Hepatocyte (in vitro differentiated cells): ENCODE results near the gene GRM4. TPM values are rescaled to one million over a fixed set of nuclear protein-coding genes. Genes with fewer than 3 reads are reported as not detected.

Experiments
- DNase-seq: peaks from one replicate; pipeline ENCODE4 v3.0.0-alpha.2; 2016; ENCODE audit warnings: low spot score
- H2AFZ ChIP-seq: fragments of 200-600 bp; sonication (generic); 2 replicates; pipeline ENCODE4 v1.6.0; 2016; ENCODE audit warnings: antibody characterized with exemption, mild to moderate bottlenecking
- H3K27ac ChIP-seq: fragments of 200-600 bp; sonication (generic); 2 replicates; pipeline ENCODE4 v1.5.1; 2016; ENCODE audit warnings: mild to moderate bottlenecking
- H3K27me3 ChIP-seq: fragments of 200-600 bp; sonication (generic); 2 replicates; pipeline ENCODE4 v1.6.1; 2016
- H3K36me3 ChIP-seq: fragments of 200-600 bp; sonication (generic); replicated peaks from 2 replicates; pipeline ENCODE4 v1.5.1; 2016; ENCODE audit warnings: low read depth; ENCODE audit not compliant: insufficient read depth
- H3K4me1 ChIP-seq: fragments of 200-600 bp; sonication (generic); 2 replicates; pipeline ENCODE4 v1.5.1; 2016; ENCODE audit warnings: mild to moderate bottlenecking, moderate library complexity; ENCODE audit not compliant: insufficient read depth
- H3K4me2 ChIP-seq: fragments of 200-600 bp; sonication (generic); 2 replicates; pipeline ENCODE4 v1.6.0; 2016
- H3K4me3 ChIP-seq: fragments of 200-600 bp; sonication (generic); 2 replicates; pipeline ENCODE4 v1.5.1; 2016; ENCODE audit warnings: mild to moderate bottlenecking
- H3K79me2 ChIP-seq: fragments of 200-600 bp; sonication (generic); 2 replicates; pipeline ENCODE4 v1.6.0; 2017; ENCODE audit warnings: mild to moderate bottlenecking
- H3K9me2 ChIP-seq: fragments of 200-600 bp; sonication (generic); replicated peaks from 2 replicates; pipeline ENCODE4 v1.6.0; 2017; ENCODE audit warnings: mild to moderate bottlenecking; ENCODE audit not compliant: insufficient read depth
- H3K9me3 ChIP-seq: fragments of 200-600 bp; sonication (generic); 2 replicates; pipeline ENCODE4 v1.5.1; 2016; ENCODE audit warnings: low read depth, mild to moderate bottlenecking
- H4K20me1 ChIP-seq: fragments of 200-600 bp; sonication (generic); 2 replicates; pipeline ENCODE4 v1.6.0; 2016; ENCODE audit warnings: mild to moderate bottlenecking; ENCODE audit not compliant: insufficient read depth, poor library complexity, severe bottlenecking
- EZH2 ChIP-seq: fragments of 200-600 bp; sonication (generic); IDR thresholded peaks from 2 replicates; pipeline ENCODE4 v1.6.1; 2016; ENCODE audit warnings: antibody characterized with exemption, mild to moderate bottlenecking, borderline replicate concordance
- EZH2phosphoT487 ChIP-seq: fragments of 200-600 bp; sonication (generic); IDR thresholded peaks from one replicate; pipeline ENCODE4 v1.6.1; 2018; ENCODE audit warnings: antibody characterized with exemption, mild to moderate bottlenecking, low read depth, moderate library complexity; ENCODE audit not compliant: unreplicated experiment, severe bottlenecking
- WGBS: methylation state at CpG from one replicate; pipeline ENCODE4 v1.1.6; 2016; ENCODE audit warnings: low lambda C conversion rate; ENCODE audit errors: missing lambda C conversion rate; 5-methylcytosine and 5-hydroxymethylcytosine counted together
- polyA plus RNA-seq: library from polyadenylated mRNA; unstranded; fragments of >200 nt; fragmentation: Nextera tagmentation; extraction: Ambion mirVana; gene quantifications from 2 replicates; pipeline ENCODE4 v1.2.1, GENCODE V29; 2016
- total RNA-seq: library from RNA; depleted of rRNA; stranded (reverse); fragments of >200 nt; gene quantifications from 2 replicates; pipeline ENCODE4 v1.2.3, GENCODE V29; 2014
- TF ChIP-seq, protein P1 (sequence below): fragments of 200-600 bp; sonication (generic); IDR thresholded peaks from 2 replicates; pipeline ENCODE4 v1.5.1; 2016; ENCODE audit warnings: antibody characterized with exemption, mild to moderate bottlenecking; ENCODE audit not compliant: poor library complexity

Gene GRM4
- total and polyA plus RNA-seq, 2 experiments from 2014 or later, result 0.03 TPM; not detected in 1

DNA sequence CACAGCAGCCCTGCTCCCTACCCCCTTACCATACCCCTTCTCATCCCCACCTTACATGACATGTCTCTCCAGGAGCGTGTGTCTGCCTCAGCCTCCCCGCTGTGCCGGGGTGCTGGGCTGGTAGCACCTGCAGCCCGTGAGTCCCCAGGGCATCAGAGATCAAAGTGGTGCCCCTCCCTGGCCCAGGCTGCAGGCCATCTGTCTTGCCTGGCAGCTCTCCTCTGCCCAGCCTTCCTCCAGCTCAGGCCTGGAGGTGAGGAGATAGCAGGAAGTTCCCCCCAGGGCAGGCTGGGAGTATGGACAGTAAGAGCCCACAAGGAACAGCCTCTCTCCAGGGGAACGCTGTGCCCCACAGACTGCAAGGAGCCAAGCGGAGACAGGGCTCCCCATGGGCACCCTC is 35.3 kb downstream of the GRM4 start:
- Histone ChIP-seq H3K36me3 (no peaks in the 10 kb centered on the region), H2AFZ (no peak overlapping the region), H3K79me2 (no peaks in the 10 kb centered on the region), H3K4me1 (no peaks in the 10 kb centered on the region), H3K9me3 (no peaks in the 10 kb centered on the region), H3K27ac (no peak overlapping the region), H3K27me3 (peaks cover 8% of the 10 kb centered on the region), H4K20me1 (no peaks in the 10 kb centered on the region), H3K4me3 (no peak overlapping the region), H3K9me2 (no peaks in the 10 kb centered on the region), H3K4me2 (no peak overlapping the region)
- WGBS, result 70% methylated on average over 6 of the region's 6 CpGs
- TF ChIP-seq, protein P1, sequence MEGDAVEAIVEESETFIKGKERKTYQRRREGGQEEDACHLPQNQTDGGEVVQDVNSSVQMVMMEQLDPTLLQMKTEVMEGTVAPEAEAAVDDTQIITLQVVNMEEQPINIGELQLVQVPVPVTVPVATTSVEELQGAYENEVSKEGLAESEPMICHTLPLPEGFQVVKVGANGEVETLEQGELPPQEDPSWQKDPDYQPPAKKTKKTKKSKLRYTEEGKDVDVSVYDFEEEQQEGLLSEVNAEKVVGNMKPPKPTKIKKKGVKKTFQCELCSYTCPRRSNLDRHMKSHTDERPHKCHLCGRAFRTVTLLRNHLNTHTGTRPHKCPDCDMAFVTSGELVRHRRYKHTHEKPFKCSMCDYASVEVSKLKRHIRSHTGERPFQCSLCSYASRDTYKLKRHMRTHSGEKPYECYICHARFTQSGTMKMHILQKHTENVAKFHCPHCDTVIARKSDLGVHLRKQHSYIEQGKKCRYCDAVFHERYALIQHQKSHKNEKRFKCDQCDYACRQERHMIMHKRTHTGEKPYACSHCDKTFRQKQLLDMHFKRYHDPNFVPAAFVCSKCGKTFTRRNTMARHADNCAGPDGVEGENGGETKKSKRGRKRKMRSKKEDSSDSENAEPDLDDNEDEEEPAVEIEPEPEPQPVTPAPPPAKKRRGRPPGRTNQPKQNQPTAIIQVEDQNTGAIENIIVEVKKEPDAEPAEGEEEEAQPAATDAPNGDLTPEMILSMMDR, result no peak
- TF ChIP-seq EZH2phosphoT487, result no peak
- TF ChIP-seq EZH2, result no peak
- DNase-seq, result no peak

DNA sequence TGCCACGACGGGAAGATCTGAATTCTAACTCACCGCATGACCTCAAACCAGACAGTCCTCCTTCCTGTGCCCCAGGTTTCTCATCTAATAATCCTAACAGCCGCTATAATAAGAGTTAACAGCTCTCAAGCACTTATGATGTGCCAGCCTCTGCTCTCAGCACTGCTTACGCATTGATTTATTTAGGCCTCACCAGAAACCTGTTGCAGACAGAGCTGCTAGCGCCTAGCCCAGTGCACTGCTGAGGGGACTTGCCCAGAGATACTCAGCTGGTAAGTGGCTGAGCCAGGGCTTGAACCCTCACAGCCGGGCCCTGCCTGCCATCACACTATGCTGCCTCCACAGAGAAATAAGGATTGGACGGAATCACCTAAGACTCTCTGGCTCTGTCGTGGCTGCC is 37.7 kb downstream of the GRM4 start:
- Histone ChIP-seq H4K20me1 (no peaks in the 10 kb centered on the region), H2AFZ (no peak overlapping the region), H3K27me3 (peaks cover 8% of the 10 kb centered on the region), H3K36me3 (no peaks in the 10 kb centered on the region), H3K9me3 (no peaks in the 10 kb centered on the region), H3K4me3 (no peak overlapping the region), H3K27ac (no peak overlapping the region), H3K4me2 (no peak overlapping the region), H3K9me2 (no peaks in the 10 kb centered on the region), H3K4me1 (no peaks in the 10 kb centered on the region), H3K79me2 (no peaks in the 10 kb centered on the region)
- 87% methylated on average over 9 of the region's 9 CpGs for WGBS
- TF ChIP-seq, protein P1, result no peak
- TF ChIP-seq EZH2, result no peak
- no peak for TF ChIP-seq EZH2phosphoT487
- no peak for DNase-seq

DNA sequence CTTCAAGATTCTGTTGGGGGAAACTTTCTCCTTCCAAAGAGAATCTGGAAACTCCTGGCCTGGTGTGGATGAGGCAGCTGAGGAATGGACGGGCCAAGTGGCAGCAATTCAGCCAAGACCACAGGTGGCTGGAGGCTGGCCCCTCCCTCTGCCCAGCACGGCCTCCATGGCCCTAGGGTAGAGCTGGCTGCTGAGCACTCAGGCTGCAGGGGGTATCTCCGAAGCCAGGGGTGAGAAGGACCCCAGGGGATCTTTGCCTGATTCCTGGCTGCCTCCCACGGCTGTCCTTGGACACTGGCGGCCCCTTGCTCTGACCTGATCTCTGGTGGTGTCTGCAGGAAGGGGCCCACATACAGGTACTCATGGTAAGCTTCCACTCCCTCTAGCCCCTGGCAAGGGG is 39.0 kb downstream of the GRM4 start:
- Histone ChIP-seq H3K9me2 (no peaks in the 10 kb centered on the region), H4K20me1 (no peaks in the 10 kb centered on the region), H2AFZ (no peak overlapping the region), H3K27me3 (no peaks in the 10 kb centered on the region), H3K36me3 (no peaks in the 10 kb centered on the region), H3K27ac (no peak overlapping the region), H3K4me3 (no peak overlapping the region), H3K9me3 (no peaks in the 10 kb centered on the region), H3K4me1 (no peaks in the 10 kb centered on the region), H3K79me2 (no peaks in the 10 kb centered on the region), H3K4me2 (no peak overlapping the region)
- WGBS, result 69% methylated on average over 5 of the region's 5 CpGs
- DNase-seq, result no peak
- TF ChIP-seq EZH2 (no peak), EZH2phosphoT487 (no peak)
- TF ChIP-seq, protein P1, result no peak

DNA sequence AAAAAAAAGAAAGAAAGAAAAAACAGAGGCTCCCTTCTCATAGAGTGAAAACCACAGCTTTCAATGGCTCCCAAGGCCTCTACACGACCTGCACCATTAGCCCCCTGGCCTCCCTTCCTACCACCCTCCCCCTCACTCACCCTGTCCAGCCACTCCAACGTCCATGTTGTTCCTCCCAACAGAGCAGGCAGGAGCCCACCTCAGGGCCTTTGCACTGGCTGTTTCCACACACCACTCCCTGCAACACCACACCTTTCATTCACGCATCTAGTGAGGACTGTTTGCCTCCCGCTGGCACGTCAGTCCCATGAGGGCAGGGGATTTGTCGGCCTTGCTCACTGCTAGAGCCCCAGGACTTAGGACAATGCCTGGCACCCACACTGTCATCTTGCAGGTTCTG is 39.5 kb downstream of the GRM4 start:
- Histone ChIP-seq H3K4me2 (no peak overlapping the region), H3K4me3 (no peak overlapping the region), H3K27ac (no peak overlapping the region), H3K79me2 (no peaks in the 10 kb centered on the region), H3K9me2 (no peaks in the 10 kb centered on the region), H3K9me3 (no peaks in the 10 kb centered on the region), H3K36me3 (no peaks in the 10 kb centered on the region), H3K27me3 (no peaks in the 10 kb centered on the region), H3K4me1 (no peaks in the 10 kb centered on the region), H4K20me1 (no peaks in the 10 kb centered on the region), H2AFZ (no peak overlapping the region)
- WGBS, result 93% methylated on average over 6 of the region's 6 CpGs
- TF ChIP-seq EZH2phosphoT487, result no peak
- TF ChIP-seq, protein P1, result no peak
- TF ChIP-seq EZH2, result no peak
- no peak for DNase-seq
